Tibial nerve (tissue), 4 donors: Measurements from ENCODE around the gene HAGH.

ENCODE experiments used
- CTCF ChIP-seq, 5 experiments: fragments of 200-600 bp in 3 of 5; fragments of 450-650 bp in 2 of 5; sonication (generic) in 3 of 5; IDR thresholded peaks; one replicate each; pipeline ENCODE4 v1.5.1; 2016 to 2019; ENCODE audit warnings: antibody characterized with exemption in 5 of 5, mild to moderate bottlenecking in 3 of 5, moderate library complexity in 2 of 5
- EP300 ChIP-seq, 2 donors: sonication (generic); formaldehyde crosslinking; IDR thresholded peaks; one replicate each; pipeline ENCODE4 v1.6.1; 2017; ENCODE audit warnings: antibody characterized with exemption in 2 of 2, mild to moderate bottlenecking in 1 of 2
- POLR2A ChIP-seq, 2 donors: fragments of 450-650 bp; IDR thresholded peaks; one replicate each; pipeline ENCODE4 v1.6.1; 2017; ENCODE audit warnings: antibody characterized with exemption in 2 of 2, mild to moderate bottlenecking in 2 of 2, moderate library complexity in 2 of 2

GRCh38 chr16:1831186-1832075 is 4.8 kb upstream of the HAGH start:
- TF ChIP-seq CTCF (IDR thresholded peaks at IDR 0.05), result no peak
- TF ChIP-seq EP300 (IDR thresholded peaks at IDR 0.05), result no peak
- TF ChIP-seq POLR2A (IDR thresholded peaks at IDR 0.05), result no peak
